K562 (cell line): ENCODE measurements around the gene DGAT2L6. TPM values are rescaled to one million over a fixed set of nuclear protein-coding genes. Genes with fewer than 3 reads are reported as not detected.

Experiments
- CBX1 ChIP-seq: sonication (generic); IDR thresholded peaks from 2 replicates; pipeline ENCODE4 v1.6.1; 2016; ENCODE audit warnings: antibody characterized with exemption, low read depth, mild to moderate bottlenecking
- CGGBP1 ChIP-seq: fragments of 250-450 bp; sonication (Bioruptor Pico); IDR thresholded peaks from 2 replicates; pipeline ENCODE4 v1.9.0; 2021; ENCODE audit warnings: mild to moderate bottlenecking
- ESRRA ChIP-seq: fragments of 450-650 bp; IDR thresholded peaks from 2 replicates; pipeline ENCODE4 v1.6.1; 2014; ENCODE audit warnings: low read depth, mild to moderate bottlenecking, moderate library complexity, borderline replicate concordance
- ETV1 ChIP-seq: fragments of 450-650 bp; conservative IDR thresholded peaks from 2 replicates; pipeline ENCODE4 v1.6.1; 2016; ENCODE audit warnings: missing genetic modification characterization, control low read depth, low read depth, missing compliant biosample characterization
- FOSL1 ChIP-seq: fragments of 200-800 bp; sonication (Bioruptor generic); conservative IDR thresholded peaks from 2 replicates; pipeline ENCODE4 v1.6.1; 2016; ENCODE audit warnings: missing genetic modification characterization, missing compliant biosample characterization
- FOXM1 ChIP-seq, 2 experiments: fragments of 450-650 bp in 1 of 2; sonication (generic) in 1 of 2; formaldehyde crosslinking in 1 of 2; IDR thresholded peaks; 2 replicates each; pipeline versions ENCODE4 v1.6.1 to v1.9.0; 2017 to 2022; ENCODE audit warnings: low read depth in 2 of 2, mild to moderate bottlenecking in 2 of 2, missing genetic modification reagents in 1 of 2, moderate library complexity in 1 of 2
- GATAD2B ChIP-seq: fragments of 450-650 bp; IDR thresholded peaks from 2 replicates; pipeline ENCODE4 v1.6.1; 2017; ENCODE audit warnings: mild to moderate bottlenecking, borderline replicate concordance
- HDAC3 ChIP-seq: fragments of 450-650 bp; IDR thresholded peaks from 2 replicates; pipeline ENCODE4 v1.6.1; 2018; ENCODE audit warnings: borderline replicate concordance, mild to moderate bottlenecking, moderate library complexity; ENCODE audit not compliant: partially characterized antibody
- RCOR1 ChIP-seq, 2 experiments: IDR thresholded peaks; 2 replicates each; pipeline ENCODE4 v1.6.1; 2012; ENCODE audit warnings: low read depth in 2 of 2, low read length in 2 of 2, borderline replicate concordance in 1 of 2, improper control_type of control experiment in 1 of 2
- SETDB1 ChIP-seq: IDR thresholded peaks from one replicate; pipeline ENCODE4 v1.6.1; 2012; ENCODE audit warnings: low read length, control low read depth, inconsistent platforms
- TGIF2 ChIP-seq: sonication (generic); formaldehyde crosslinking; IDR thresholded peaks from 2 replicates; pipeline ENCODE4 v1.8.1; 2022; ENCODE audit warnings: mild to moderate bottlenecking, missing genetic modification reagents, moderate library complexity
- TRIM24 ChIP-seq, 2 experiments: fragments of 450-650 bp; IDR thresholded peaks; 2 replicates each; pipeline ENCODE4 v1.6.1; 2016
- TRIM28 ChIP-seq: fragments of 450-650 bp; IDR thresholded peaks from 2 replicates; pipeline ENCODE4 v1.6.1; 2017
- ZNF609 ChIP-seq: sonication (generic); formaldehyde crosslinking; IDR thresholded peaks from 2 replicates; pipeline ENCODE4 v1.8.1; 2023; ENCODE audit warnings: missing genetic modification reagents, mild to moderate bottlenecking, borderline replicate concordance
- polyA plus RNA-seq, 8 experiments: library from polyadenylated mRNA; depleted of rRNA in 4 of 8; stranded (reverse) in 5 of 8; unstranded in 3 of 8; fragments of >200 nt; fragmentation: Nextera tagmentation in 2 of 8; fragmentation: Illumina TruSeq in 1 of 8; extraction: Ambion mirVana in 2 of 8; extraction: Trizol in 1 of 8; gene quantifications; 2 replicates each; pipeline versions ENCODE4 v1.2.1 to v1.2.3, GENCODE V29; 2011 to 2014; ENCODE audit warnings: inconsistent platforms in 1 of 8, missing spikeins in 1 of 8
- total RNA-seq, 7 experiments: library from RNA; depleted of rRNA in 6 of 7; stranded (reverse); fragments of >200 nt in 6 of 7; fragmentation: Illumina TruSeq in 2 of 7; extraction: Trizol in 2 of 7; gene quantifications; 2 replicates each; pipeline versions ENCODE4 v1.2.1 to v1.2.3, GENCODE V29; 2011 to 2021; ENCODE audit warnings: low replicate concordance in 1 of 7
- TF ChIP-seq, protein P1 (sequence below): IDR thresholded peaks from 3 replicates; pipeline ENCODE4 v1.6.1; 2011; ENCODE audit warnings: borderline replicate concordance, mild to moderate bottlenecking, moderate library complexity; ENCODE audit not compliant: insufficient read length; ENCODE audit errors: extremely low read depth
- TF ChIP-seq, protein P2 (sequence below): sonication (generic); formaldehyde crosslinking; IDR thresholded peaks from 2 replicates; pipeline ENCODE4 v1.8.0; 2023; ENCODE audit warnings: mild to moderate bottlenecking, missing genetic modification reagents

The DGAT2L6 gene
- total and polyA plus RNA-seq, 9 of the 15 experiments (the other 6 are each of a cell fraction or from before 2014, with no cell fraction given), result not detected

DNA sequence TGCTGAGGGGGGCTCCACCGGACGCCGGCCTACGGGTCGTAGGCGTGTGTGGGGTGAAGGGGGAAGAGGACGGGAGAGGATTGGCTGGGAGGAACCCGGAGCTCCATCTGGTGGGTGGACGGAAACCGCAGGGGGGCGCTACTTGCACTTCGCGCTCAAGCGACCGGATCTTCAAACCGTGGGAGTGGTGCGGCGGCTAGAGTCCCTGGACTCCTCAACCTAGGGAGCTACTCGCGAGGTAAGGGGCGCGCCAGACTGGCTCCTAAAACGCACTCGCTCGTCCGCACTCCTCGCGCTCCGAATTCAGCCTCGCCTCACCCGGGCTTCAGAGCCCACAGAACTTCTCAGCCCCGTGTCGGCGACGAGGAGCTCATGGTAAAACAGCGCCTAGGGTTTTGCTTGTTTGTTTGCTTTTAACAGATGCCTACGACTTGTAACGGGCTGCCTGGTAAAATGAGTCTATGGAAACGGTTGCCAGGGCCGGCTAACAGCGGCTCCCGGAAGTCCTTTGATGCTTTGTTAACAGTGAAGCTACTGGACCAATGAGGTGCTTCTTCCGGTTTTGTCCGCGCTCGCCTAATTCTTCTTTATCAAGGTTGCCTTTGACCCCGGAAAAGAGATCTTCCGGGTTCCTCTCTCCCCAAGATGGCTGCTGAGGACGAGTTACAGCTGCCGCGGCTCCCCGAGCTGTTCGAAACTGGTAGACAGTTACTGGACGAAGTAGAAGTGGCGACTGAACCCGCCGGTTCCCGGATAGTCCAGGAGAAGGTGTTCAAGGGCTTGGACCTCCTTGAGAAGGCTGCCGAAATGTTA, 43.8 kb upstream of the DGAT2L6 start, which contains the start of gene IGBP1 (continued):
- TF ChIP-seq, protein P1, sequence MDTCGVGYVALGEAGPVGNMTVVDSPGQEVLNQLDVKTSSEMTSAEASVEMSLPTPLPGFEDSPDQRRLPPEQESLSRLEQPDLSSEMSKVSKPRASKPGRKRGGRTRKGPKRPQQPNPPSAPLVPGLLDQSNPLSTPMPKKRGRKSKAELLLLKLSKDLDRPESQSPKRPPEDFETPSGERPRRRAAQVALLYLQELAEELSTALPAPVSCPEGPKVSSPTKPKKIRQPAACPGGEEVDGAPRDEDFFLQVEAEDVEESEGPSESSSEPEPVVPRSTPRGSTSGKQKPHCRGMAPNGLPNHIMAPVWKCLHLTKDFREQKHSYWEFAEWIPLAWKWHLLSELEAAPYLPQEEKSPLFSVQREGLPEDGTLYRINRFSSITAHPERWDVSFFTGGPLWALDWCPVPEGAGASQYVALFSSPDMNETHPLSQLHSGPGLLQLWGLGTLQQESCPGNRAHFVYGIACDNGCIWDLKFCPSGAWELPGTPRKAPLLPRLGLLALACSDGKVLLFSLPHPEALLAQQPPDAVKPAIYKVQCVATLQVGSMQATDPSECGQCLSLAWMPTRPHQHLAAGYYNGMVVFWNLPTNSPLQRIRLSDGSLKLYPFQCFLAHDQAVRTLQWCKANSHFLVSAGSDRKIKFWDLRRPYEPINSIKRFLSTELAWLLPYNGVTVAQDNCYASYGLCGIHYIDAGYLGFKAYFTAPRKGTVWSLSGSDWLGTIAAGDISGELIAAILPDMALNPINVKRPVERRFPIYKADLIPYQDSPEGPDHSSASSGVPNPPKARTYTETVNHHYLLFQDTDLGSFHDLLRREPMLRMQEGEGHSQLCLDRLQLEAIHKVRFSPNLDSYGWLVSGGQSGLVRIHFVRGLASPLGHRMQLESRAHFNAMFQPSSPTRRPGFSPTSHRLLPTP, result no peak
- TF ChIP-seq FOSL1 (tag) (no peak), TRIM28 (no peak), SETDB1 (no peak), FOXM1 (IDR thresholded peaks at IDR 0.05; ENCODE audit: low read depth) (no peak), FOXM1 (CRISPR knock-in tag; IDR thresholded peaks at IDR 0.05; ENCODE audit: low read depth) (no peak), CBX1 (no peak), RCOR1 (IDR thresholded peaks at IDR 0.05; ENCODE audit: borderline replicate concordance in 1 of 2, low read depth in 2 of 2, low read length in 2 of 2) (0 out of 4 replicates have a peak, but pooled peaks of 1 of the 2 experiments have one; percentile 4), TGIF2 (no peak), TRIM24 (IDR thresholded peaks at IDR 0.05) (no peak), CGGBP1 (CRISPR knock-in tag) (no peak), HDAC3 (no peak), GATAD2B (0 out of 2 replicates have a peak, but pooled peaks have one; percentile 25), ETV1 (tag) (peak; percentile 88), ESRRA (peak; percentile 75; the same call in 1 of the 2 replicates), ZNF609 (no peak)
- TF ChIP-seq, protein P2, sequence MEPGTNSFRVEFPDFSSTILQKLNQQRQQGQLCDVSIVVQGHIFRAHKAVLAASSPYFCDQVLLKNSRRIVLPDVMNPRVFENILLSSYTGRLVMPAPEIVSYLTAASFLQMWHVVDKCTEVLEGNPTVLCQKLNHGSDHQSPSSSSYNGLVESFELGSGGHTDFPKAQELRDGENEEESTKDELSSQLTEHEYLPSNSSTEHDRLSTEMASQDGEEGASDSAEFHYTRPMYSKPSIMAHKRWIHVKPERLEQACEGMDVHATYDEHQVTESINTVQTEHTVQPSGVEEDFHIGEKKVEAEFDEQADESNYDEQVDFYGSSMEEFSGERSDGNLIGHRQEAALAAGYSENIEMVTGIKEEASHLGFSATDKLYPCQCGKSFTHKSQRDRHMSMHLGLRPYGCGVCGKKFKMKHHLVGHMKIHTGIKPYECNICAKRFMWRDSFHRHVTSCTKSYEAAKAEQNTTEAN (CRISPR knock-in tag), result no peak
